Effector CD4-positive, alpha-beta T cell (primary cell): Measurements from ENCODE around the gene SLIT3.

Experiments
- DNase-seq: peaks from one replicate; pipeline ENCODE4 v3.0.0-alpha.2; 2020

SLIT3 gene

DNA sequence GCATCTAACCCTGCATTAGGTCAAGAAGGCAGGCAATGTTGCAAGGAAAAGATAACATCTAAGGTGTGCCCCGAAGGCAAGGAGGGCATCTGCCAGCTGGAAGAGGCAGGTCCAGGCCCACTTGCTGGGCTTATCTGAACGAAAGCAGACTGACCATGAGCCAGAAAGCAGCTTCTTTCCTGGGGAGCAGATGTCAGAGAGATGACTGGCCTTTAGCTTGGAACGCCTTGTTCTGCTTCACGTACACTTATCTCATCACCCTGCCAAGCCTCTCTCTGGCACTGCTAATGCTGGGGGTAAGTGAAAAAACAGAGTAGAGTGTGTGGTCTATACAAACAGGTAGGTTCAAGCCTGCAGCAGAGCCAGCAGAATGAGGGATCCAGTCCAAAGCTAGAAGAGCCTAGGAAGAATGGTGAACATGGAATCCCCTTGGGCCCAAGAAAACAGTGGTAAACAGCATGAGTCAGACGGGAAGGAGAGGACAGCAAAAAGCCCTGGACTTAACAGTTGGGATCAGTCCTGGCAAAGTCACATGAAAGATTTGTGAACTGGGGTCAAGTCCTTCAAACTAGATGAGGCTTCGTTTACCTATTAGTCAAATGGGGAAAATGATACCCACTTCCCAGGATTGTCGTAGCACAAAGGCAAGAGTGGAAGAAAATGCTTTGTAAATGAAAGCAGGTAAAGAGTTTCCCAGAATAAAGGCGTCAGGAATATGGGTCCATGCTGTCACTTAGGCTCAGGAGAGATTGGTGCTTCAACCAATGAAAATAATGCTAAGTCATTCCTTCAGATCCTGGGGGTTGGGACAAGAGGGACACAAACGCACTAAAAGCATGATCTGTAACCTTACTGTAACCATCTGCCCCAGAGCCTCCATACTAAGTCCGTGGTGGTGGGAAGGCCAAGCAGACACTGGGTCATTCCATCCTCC lies 200.9 kb downstream of the SLIT3 start:
- no peak for DNase-seq

DNA sequence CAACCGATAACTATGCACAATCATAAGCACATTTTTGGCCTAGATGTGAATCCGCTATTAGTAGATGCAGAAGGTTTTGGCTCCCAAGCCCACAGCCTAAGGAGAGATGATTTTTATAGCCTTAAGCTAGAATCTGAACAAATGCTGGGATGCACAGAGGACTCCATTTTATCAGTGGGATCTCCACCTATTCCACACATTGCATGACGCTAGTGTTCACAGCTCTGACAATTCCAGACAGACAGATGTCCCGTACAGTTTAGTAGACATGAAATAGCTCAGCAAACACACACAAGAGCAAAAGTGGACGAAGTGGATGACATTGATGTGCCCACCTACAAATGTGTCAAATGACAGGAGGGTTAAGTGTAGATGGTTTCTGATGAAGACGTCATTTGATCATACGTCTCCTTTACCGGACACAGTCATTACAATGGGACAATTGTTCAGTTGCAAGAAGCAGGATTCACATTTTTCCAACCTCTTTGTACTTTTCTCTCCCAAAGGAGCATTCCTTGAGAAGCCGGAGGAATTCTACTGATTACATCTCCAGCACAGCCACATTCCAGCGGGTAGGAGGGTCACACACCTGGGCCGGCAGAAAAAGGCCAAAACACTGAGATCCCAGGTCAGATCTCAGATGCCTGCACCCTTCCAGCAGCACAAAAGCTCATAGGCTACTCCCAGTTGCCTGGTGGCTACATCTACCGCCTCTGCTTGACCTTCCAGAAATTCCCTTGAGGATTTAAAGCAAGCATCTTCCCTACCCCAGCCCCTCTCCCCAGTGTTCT lies 202.4 kb downstream of the SLIT3 start:
- no peak for DNase-seq

GRCh38 chr5:169097374-169098326 lies 203.3 kb downstream of the SLIT3 start:
- no peak for DNase-seq

- DNase-seq: no peak
Measured at GRCh38 chr5:169095976-169096375, 205.0 kb downstream of the SLIT3 start.

GRCh38 chr5:169095410-169095960 lies 205.5 kb downstream of the SLIT3 start:
- DNase-seq: no peak

DNA sequence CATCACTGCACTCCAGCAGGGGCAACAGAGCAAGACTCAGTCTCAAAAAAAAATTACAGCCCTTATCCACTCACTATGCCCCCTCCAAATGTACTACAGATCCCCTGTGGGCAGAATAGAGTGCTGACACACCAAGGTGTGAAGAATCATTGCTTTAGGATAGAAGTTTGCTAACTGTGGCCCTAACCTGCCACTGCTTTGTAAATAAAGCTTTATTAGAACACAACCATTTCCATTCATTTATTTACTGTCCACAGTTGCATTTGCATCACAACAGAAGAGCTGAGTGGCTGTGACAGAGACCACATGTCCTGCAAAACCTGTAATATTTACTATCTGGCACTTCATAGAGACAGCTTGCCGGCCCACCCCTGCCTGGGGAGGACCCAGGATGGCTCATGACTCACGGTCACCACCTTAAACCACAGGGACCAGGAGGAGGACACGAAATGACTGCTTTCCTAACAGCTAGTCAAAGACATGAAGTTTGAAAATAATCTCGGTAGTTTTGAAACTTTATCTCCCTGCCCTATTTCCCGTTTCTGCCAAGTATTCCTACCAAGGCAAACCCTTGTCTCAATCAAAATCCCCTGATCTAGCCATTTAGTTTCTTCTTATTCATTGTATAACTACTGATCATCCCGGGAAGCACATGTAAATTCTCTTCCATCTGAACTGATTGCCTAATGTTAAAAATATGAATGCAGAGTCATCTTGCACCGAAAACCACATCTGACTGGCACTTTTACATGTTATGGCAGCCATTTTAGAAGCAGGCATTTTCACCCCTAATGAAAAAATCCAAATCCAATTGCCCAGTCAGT lies 206.1 kb downstream of the SLIT3 start:
- DNase-seq: no peak

DNA sequence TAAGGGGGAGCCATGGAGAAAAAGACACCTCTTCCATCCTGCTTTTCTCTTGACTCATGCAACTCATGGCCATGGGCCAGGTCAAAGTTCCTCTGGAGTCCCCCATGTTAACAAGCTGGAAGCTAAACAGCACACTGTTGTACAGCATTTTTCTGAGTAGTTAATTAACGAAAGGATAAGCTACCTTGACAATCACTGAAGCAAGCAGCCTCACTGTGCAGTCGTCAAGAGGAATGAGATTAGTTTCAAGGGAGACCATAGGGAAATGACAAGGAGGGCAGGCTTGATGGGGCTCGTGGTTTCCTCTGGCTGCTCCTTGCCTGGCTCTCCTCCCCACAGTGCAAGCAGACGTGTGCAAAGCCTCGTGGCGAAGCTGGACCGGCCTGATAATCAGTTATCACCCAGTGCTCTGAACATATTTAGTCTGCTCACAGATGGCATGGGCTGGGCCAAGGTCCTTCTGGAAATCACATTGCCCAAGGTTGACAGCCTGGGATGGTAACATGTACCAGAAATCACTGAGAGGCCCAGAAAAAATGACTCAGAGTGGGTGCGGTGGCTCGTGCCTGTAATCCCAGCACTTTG lies 209.5 kb downstream of the SLIT3 start:
- no peak for DNase-seq

DNA sequence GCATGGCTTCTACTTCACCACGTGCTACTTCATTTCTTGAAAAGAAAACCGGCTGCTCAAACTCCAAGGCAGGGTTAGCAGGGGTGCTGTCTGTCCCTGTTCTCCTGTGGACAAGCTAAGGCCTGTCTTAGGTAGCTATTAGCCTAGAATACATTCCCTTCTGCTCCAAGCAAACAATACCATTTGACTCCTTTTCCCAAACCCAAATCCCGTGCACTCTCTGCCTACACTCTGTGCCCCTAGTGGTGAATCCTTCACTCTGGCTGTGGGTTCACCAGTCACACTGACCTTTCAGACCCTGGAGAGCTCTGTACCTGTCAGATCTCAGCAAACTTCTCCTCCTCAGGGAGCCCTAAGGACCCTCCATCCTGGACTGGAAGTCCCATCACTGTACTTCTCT lies 211.6 kb downstream of the SLIT3 start:
- DNase-seq: no peak

GRCh38 chr5:169088028-169088725 lies 212.8 kb downstream of the SLIT3 start:
- no peak for DNase-seq

DNA sequence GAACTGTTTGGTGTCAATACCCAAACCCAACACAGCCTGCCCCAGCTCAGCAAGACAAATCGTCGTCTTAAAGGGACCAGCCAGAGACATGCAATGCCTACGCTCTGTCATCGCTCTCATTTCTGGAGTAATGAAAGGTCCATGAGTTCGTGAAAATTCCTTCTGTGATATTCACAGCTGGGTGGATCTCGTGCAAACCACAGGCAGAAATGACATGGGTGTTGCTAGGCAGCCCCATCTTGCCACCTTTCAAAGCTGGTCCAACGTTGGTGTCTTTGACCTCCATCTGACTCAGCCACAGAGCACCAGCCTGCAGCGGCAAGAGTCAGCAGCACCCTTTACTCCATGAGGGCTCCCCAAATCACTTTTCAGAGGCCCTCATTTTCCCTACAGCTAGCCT lies 215.3 kb downstream of the SLIT3 start:
- no peak for DNase-seq

- no peak for DNase-seq
Measured at GRCh38 chr5:169085212-169085611, 215.7 kb downstream of the SLIT3 start.

- no peak for DNase-seq
Measured at GRCh38 chr5:169084775-169085174, 216.2 kb downstream of the SLIT3 start.

- no peak for DNase-seq
Measured at GRCh38 chr5:169083394-169084018, 217.4 kb downstream of the SLIT3 start.

- no peak for DNase-seq
Measured at GRCh38 chr5:169081000-169081724, 219.8 kb downstream of the SLIT3 start.

DNA sequence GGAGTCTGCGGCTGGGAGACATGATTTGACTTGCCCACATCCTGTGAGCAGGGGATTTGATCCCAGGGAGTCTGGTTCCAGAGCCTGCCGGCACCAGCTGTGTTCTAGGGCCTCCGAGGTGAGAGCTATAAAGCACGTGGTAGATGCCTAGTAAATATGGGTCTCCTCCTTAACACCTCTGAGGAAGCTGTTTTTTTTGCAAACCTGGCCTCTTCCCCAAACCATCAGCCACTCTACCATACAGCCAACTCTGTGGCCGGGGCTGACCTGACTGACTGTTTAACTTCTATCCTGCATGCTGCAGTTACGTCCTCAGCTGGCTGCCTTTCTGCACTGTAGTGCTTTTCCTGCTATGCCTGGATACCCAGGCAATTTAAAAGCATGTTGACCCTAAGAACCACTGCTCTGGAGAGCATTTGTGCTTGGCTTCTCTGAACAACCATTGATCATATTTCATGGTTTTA lies 220.5 kb downstream of the SLIT3 start:
- DNase-seq: no peak

GRCh38 chr5:169079697-169080096 lies 221.2 kb downstream of the SLIT3 start:
- no peak for DNase-seq

GRCh38 chr5:169074839-169075238 lies 226.1 kb downstream of the SLIT3 start:
- no peak for DNase-seq

DNA sequence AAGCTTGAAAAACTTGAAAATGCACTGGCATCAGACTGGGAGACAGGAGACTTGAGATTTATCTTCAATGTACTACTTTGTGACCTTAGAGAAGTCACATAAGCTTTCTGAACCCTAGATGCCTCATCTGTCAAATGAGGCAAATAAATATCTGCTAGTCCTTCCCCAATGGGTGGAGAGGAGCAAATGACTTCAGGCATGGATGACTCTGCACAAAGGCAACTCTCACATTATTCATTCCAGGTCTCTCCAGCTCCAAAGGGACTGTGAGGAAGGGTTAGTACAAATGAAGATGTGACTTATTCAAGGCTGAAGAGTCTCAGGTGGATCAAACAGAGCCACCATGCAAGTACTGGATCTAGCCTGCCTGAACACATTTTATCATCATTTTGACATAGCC lies 228.7 kb downstream of the SLIT3 start:
- no peak for DNase-seq

GRCh38 chr5:169070413-169070812 lies 230.5 kb downstream of the SLIT3 start:
- no peak for DNase-seq
